ENCODE results near the gene SCN4A.

GRCh38 chr17:63937920-63938319 is 34.8 kb downstream of the SCN4A start:
- no peak for TF ChIP-seq CTCF (IDR thresholded peaks at IDR 0.05)
- no peak for TF ChIP-seq EZH2 (IDR thresholded peaks at IDR 0.05)
- no peak for TF ChIP-seq EZH2phosphoT487 (IDR thresholded peaks at IDR 0.05)

Measured in neural progenitor cell (in vitro differentiated cells).